GM18517 (cell line): Measurements from ENCODE around the gene GOLGA6C.
"Not testable (repeated sequence)": the region's sequence is repeated elsewhere in the genome, so short reads cannot be mapped to it uniquely, and the experiment has no call there.

Source experiments
- ATAC-seq: cut with Tn5 transposase; IDR thresholded peaks from one replicate; pipeline ENCODE4 v1.9.1; 2021; ENCODE audit warnings: mild to moderate bottlenecking, moderate library complexity; ENCODE audit not compliant: unreplicated experiment

Gene GOLGA6C

GRCh38 chr15:75258034-75258433, at the start of gene GOLGA6C:
GOLGA6C (plus strand) TSS chr15:75258334; CDS start chr15:75258599, 265 bp downstream.
- not testable (repeated sequence) for ATAC-seq

GRCh38 chr15:75208501-75209288, 49.4 kb upstream of the GOLGA6C start:
- ATAC-seq: no peak

GRCh38 chr15:75209289-75209676, 48.9 kb upstream of the GOLGA6C start:
- ATAC-seq: no peak

- no peak for ATAC-seq
Measured at GRCh38 chr15:75210811-75211230, 47.3 kb upstream of the GOLGA6C start.

GRCh38 chr15:75211436-75212199, 46.5 kb upstream of the GOLGA6C start:
- ATAC-seq: no peak

- ATAC-seq: no peak
Measured at GRCh38 chr15:75212200-75212858, 45.8 kb upstream of the GOLGA6C start.

- ATAC-seq: no peak
Measured at GRCh38 chr15:75213212-75213767, 44.8 kb upstream of the GOLGA6C start.

- no peak for ATAC-seq
Measured at GRCh38 chr15:75213768-75214221, 44.3 kb upstream of the GOLGA6C start.

GRCh38 chr15:75214293-75215096, 43.6 kb upstream of the GOLGA6C start:
- no peak for ATAC-seq

- ATAC-seq: no peak
Measured at GRCh38 chr15:75215107-75216004, 42.8 kb upstream of the GOLGA6C start.

GRCh38 chr15:75217012-75217411, 41.1 kb upstream of the GOLGA6C start:
- no peak for ATAC-seq

GRCh38 chr15:75217574-75217973, 40.6 kb upstream of the GOLGA6C start:
- not testable (repeated sequence) for ATAC-seq

GRCh38 chr15:75219507-75219929, 38.6 kb upstream of the GOLGA6C start:
- not testable (repeated sequence) for ATAC-seq

GRCh38 chr15:75223688-75224087, 34.4 kb upstream of the GOLGA6C start:
- ATAC-seq: no peak

- no peak for ATAC-seq
Measured at GRCh38 chr15:75224281-75224680, 33.9 kb upstream of the GOLGA6C start.

GRCh38 chr15:75225102-75225836, 32.9 kb upstream of the GOLGA6C start:
- not testable (repeated sequence) for ATAC-seq

- ATAC-seq: no peak
Measured at GRCh38 chr15:75225951-75226732, 32.0 kb upstream of the GOLGA6C start.

- not testable (repeated sequence) for ATAC-seq
Measured at GRCh38 chr15:75227112-75227511, 31.0 kb upstream of the GOLGA6C start.
